Peyer's patch (tissue), 4 donors: ENCODE data around the gene NPIPA5. TPM values are rescaled to one million over a fixed set of nuclear protein-coding genes. Genes with fewer than 3 reads are reported as not detected.
"Not testable (repeated sequence)": the region's sequence is repeated elsewhere in the genome, so short reads cannot be mapped to it uniquely, and the experiment has no call there.

Experiments used
- DNase-seq, 3 donors: peaks; one replicate each; pipeline ENCODE4 v3.0.0-alpha.2; 2017 to 2019
- H3K27ac ChIP-seq, 4 donors: fragments of 200-600 bp; sonication (generic); one replicate each; pipeline ENCODE4 v1.5.1; 2016 to 2019
- H3K27me3 ChIP-seq, 2 donors: fragments of 200-600 bp; sonication (generic); one replicate each; pipeline ENCODE4 v1.5.1; 2019
- H3K36me3 ChIP-seq, 3 donors: fragments of 200-600 bp; sonication (generic); one replicate each; pipeline ENCODE4 v1.5.1; 2016 to 2019
- H3K4me1 ChIP-seq, 4 donors: fragments of 200-600 bp; sonication (generic); one replicate each; pipeline ENCODE4 v1.5.1; 2016 to 2019
- H3K4me3 ChIP-seq, 4 donors: fragments of 200-600 bp; sonication (generic); 1 replicate in 3 of 4; 2 replicates in 1 of 4; pipeline ENCODE4 v1.5.1; 2016 to 2019; ENCODE audit warnings: mild to moderate bottlenecking in 1 of 4
- H3K9me3 ChIP-seq, 4 donors: fragments of 200-600 bp; sonication (generic); one replicate each; pipeline ENCODE4 v1.5.1; 2016 to 2019; ENCODE audit warnings: mild to moderate bottlenecking in 1 of 4
- POLR2A ChIP-seq, 2 donors: fragments of 450-650 bp; IDR thresholded peaks; one replicate each; pipeline ENCODE4 v1.5.1; 2017; ENCODE audit warnings: antibody characterized with exemption in 2 of 2, mild to moderate bottlenecking in 2 of 2, moderate library complexity in 2 of 2
- total RNA-seq, 4 donors: library from RNA; depleted of rRNA; stranded (reverse); fragments of >200 nt; gene quantifications; one replicate each; pipeline ENCODE4 v1.1.0, GENCODE V29; 2016
- TF ChIP-seq, protein P1 (sequence below), 6 experiments: fragments of 450-650 bp in 4 of 6; fragments of 200-600 bp in 2 of 6; sonication (generic) in 1 of 6; IDR thresholded peaks; one replicate each; pipeline ENCODE4 v1.5.1; 2017 to 2019; ENCODE audit warnings: antibody characterized with exemption in 6 of 6, mild to moderate bottlenecking in 3 of 6, moderate library complexity in 1 of 6

The NPIPA5 gene
- total RNA-seq, result 10 to 100 TPM in 2 of 4 donors, 1 to 10 TPM in 2; 6.0 to 15.0 (median 10.2) TPM

DNA sequence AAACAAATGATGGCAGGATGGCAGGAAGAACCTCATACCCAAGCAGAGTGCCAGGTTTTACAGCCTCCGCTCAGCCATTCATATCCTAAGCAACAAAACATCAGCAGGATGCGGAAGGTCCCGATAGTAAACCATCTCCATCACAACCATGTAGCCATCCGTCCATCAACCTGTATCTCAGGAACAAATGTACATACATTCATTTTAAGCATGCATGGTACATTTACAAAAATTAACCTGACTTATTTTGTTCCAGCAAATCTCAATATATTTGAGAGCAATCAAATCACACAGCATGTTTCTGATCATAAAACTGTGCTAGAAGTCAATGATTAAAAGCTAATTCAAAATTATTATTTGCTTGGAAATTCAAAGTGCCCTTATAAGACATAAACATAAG is at the start of gene NPIPA5:
Gene NPIPA5, minus strand, starts transcription at position 101 of the 400 bp plus-strand sequence. Its CDS starts 0 bp downstream, at position 101.
- not testable (repeated sequence) for DNase-seq, H3K9me3 ChIP-seq, H3K27ac ChIP-seq, H3K27me3 ChIP-seq, H3K4me3 ChIP-seq, H3K4me1 ChIP-seq, H3K36me3 ChIP-seq

DNA sequence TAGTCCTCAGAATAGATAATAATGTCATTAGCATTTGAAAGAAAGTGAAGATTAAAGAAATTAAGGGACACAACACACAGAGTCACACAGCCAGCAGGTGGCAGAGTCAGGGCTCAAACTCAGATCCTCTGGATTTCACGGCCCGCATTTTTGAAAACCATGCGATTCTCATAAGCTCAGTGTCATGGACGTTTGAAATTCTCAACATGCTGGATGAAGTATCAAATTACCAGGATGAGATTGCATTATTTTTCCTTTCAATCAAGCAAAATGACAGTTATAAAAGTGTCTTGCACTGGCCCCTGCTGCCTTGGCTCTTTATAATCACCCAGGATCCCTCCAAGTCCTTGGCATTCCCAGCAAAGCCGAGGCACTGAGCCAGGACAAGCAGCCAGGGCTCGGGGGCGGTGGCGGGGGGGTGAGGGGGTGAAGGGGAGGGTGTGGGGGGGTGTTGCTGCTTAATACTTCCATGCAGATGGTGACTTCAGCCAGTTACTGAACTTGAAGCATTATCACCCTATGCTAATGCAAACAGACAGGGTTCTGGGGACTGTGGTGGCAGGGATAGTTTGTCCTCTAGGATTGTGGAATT is 49.6 kb upstream of the NPIPA5 start:
- TF ChIP-seq, protein P1, sequence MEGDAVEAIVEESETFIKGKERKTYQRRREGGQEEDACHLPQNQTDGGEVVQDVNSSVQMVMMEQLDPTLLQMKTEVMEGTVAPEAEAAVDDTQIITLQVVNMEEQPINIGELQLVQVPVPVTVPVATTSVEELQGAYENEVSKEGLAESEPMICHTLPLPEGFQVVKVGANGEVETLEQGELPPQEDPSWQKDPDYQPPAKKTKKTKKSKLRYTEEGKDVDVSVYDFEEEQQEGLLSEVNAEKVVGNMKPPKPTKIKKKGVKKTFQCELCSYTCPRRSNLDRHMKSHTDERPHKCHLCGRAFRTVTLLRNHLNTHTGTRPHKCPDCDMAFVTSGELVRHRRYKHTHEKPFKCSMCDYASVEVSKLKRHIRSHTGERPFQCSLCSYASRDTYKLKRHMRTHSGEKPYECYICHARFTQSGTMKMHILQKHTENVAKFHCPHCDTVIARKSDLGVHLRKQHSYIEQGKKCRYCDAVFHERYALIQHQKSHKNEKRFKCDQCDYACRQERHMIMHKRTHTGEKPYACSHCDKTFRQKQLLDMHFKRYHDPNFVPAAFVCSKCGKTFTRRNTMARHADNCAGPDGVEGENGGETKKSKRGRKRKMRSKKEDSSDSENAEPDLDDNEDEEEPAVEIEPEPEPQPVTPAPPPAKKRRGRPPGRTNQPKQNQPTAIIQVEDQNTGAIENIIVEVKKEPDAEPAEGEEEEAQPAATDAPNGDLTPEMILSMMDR (IDR thresholded peaks at IDR 0.05), result peak in 5 of 6 experiments; percentile 66 to 82 (median 75)
- TF ChIP-seq POLR2A (IDR thresholded peaks at IDR 0.05), result no peak
- no peaks in the 10 kb centered on the region for H3K27me3 ChIP-seq
- no peak overlapping the region for H3K4me3 ChIP-seq
- no peaks in the 10 kb centered on the region for H3K36me3 ChIP-seq
- no peaks in the 10 kb centered on the region for H3K9me3 ChIP-seq
- DNase-seq, result peak; percentile 49 to 88 (median 66)
- no peak overlapping the region for H3K27ac ChIP-seq
- H3K4me1 ChIP-seq, result peaks cover 0 to 8% (median 0%) of the 10 kb centered on the region in 4 donors

DNA sequence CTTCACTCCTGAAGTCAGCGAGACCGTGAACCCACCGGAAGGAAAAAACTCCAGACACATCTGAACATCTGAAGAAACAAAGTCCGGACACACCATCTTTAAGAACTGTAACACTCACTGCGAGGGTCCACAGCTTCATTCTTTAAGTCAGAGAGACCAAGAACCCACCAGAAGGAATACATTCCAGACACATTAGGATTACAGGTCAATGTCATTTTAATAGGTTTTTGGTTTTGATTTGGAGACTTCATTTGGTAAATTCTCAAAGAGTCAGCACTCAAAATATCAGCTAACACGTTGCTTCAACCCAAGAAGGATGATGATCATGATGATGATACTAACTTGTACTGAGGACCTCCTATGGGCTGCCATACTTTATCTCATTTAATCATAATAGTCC is 48.7 kb upstream of the NPIPA5 start:
- no peak for DNase-seq
- H3K36me3 ChIP-seq, result no peaks in the 10 kb centered on the region
- TF ChIP-seq, protein P1 (IDR thresholded peaks at IDR 0.05), result no peak
- no peak for TF ChIP-seq POLR2A (IDR thresholded peaks at IDR 0.05)
- no peaks in the 10 kb centered on the region for H3K27me3 ChIP-seq
- peaks cover 0 to 14% (median 0%) of the 10 kb centered on the region in 4 donors for H3K4me1 ChIP-seq
- H3K27ac ChIP-seq, result no peak overlapping the region
- H3K9me3 ChIP-seq, result no peaks in the 10 kb centered on the region
- no peak overlapping the region for H3K4me3 ChIP-seq

DNA sequence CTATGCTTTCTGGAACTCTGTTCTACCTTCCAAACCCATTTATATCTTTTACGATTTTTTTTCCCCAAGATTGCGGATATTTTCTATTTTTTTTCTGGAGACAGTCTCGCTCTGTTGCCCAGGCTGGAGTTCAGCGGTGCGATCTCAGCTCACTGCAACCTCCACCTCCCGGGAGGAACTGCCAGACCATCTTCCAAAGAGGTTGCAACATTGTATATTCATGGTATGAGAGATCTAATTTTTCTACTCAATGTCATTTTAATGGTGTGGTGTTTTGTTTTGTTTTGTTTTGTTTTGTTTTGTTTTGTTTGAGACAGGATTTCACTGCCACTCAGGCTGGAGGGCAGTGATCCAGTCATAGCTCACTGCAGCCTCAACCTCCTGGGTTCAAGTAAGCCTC is 47.8 kb upstream of the NPIPA5 start:
- Histone ChIP-seq H3K9me3 (no peaks in the 10 kb centered on the region), H3K27ac (no peak overlapping the region), H3K36me3 (no peaks in the 10 kb centered on the region), H3K27me3 (no peaks in the 10 kb centered on the region), H3K4me1 (peaks cover 0 to 14% (median 0%) of the 10 kb centered on the region in 4 donors), H3K4me3 (no peak overlapping the region)
- DNase-seq, result peak in 1 of 3 donors; percentile 7
- TF ChIP-seq, protein P1 (IDR thresholded peaks at IDR 0.05), result no peak
- no peak for TF ChIP-seq POLR2A (IDR thresholded peaks at IDR 0.05)

DNA sequence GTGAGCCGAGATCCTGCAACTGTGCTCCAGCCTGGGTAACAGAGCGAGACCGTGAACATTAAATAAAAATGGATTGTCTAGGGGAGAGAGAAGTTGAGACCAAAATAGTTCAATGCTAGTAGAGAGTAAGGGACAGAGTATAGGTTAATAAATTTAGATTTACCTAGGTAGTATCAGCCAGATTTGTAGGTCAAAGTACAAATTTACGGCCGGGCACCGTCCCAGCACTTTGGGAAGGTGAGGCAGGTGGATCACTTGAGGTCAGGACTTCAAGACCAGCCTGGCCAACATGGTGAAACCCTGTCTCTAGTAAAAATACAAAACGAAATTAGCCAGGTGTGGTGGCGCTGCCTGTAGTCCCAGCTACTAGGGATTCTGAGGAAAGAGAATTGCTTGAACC is 44.1 kb upstream of the NPIPA5 start:
- TF ChIP-seq POLR2A (IDR thresholded peaks at IDR 0.05), result no peak
- Histone ChIP-seq H3K4me1 (peaks cover 0 to 5% (median 0%) of the 10 kb centered on the region in 4 donors), H3K36me3 (no peaks in the 10 kb centered on the region), H3K27ac (no peak overlapping the region), H3K9me3 (no peaks in the 10 kb centered on the region), H3K4me3 (no peak overlapping the region), H3K27me3 (no peaks in the 10 kb centered on the region)
- DNase-seq, result peak in 1 of 3 donors; percentile 38

DNA sequence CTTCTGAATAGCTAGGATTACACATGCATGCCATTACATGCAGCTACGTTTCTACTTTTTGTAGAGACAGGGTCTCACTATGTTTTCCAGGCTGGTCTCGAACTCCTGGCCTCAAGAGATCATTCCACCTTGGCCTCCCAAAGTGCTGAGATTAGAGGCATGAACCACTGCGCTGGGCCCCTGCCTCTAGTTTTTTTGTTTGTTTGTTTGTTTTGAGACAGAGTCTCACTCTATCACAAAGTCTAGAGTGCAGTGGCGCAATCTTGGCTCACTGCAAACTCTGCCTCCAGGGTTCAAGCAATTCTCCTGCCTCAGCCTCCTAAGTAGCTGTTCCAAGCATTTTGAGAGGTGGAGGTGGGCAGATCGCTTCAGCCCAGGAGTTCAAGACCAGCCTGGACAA is 43.6 kb upstream of the NPIPA5 start:
- H3K4me3 ChIP-seq, H3K27me3 ChIP-seq, H3K36me3 ChIP-seq, H3K27ac ChIP-seq, H3K4me1 ChIP-seq, H3K9me3 ChIP-seq: not testable (repeated sequence)
- peak in 1 of 3 donors; percentile 8 for DNase-seq

DNA sequence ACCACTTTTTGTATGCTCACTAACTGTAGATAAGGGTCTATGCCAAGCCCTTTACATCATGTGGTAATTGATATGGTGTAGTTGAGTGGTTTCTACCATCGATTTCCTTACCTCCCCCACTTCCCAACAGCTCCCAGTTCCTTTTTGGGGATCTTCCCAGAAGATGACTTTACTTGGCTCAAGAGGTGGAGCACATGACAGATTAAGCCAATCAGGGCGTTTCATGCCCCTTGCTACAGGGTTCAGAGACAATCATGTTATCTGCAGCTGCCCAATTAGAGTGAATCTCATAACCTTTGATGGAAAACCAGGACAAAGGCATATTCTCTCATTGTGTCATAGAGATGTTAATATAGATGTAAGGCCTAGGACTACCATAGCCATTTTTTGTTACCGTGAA is 40.1 kb upstream of the NPIPA5 start:
- H3K4me3 ChIP-seq, result no peak overlapping the region
- no peaks in the 10 kb centered on the region for H3K27me3 ChIP-seq
- DNase-seq, result no peak
- no peaks in the 10 kb centered on the region for H3K36me3 ChIP-seq
- H3K27ac ChIP-seq, result no peak overlapping the region
- TF ChIP-seq, protein P1 (IDR thresholded peaks at IDR 0.05), result no peak
- TF ChIP-seq POLR2A (IDR thresholded peaks at IDR 0.05), result no peak
- no peaks in the 10 kb centered on the region for H3K9me3 ChIP-seq
- H3K4me1 ChIP-seq, result peaks cover 0 to 5% (median 0%) of the 10 kb centered on the region in 4 donors
